Lower leg skin (tissue), 4 donors: ENCODE measurements around the gene RNF149. TPM values are rescaled to one million over a fixed set of nuclear protein-coding genes. Genes with fewer than 3 reads are reported as not detected.
"Not testable (repeated sequence)": the region's sequence is repeated elsewhere in the genome, so short reads cannot be mapped to it uniquely, and the experiment has no call there.

Source experiments
- DNase-seq, 2 donors: peaks; one replicate each; pipeline ENCODE4 v3.0.0-alpha.2; 2019; ENCODE audit warnings: low spot score in 2 of 2
- H3K4me3 ChIP-seq: fragments of 200-600 bp; sonication (generic); 2 replicates; pipeline ENCODE4 v1.5.1; 2017; ENCODE audit warnings: mild to moderate bottlenecking, low read depth; ENCODE audit not compliant: poor library complexity, severe bottlenecking
- CTCF ChIP-seq, 3 donors: fragments of 450-650 bp; IDR thresholded peaks; one replicate each; pipeline ENCODE4 v1.5.1; 2016; ENCODE audit warnings: antibody characterized with exemption in 3 of 3, mild to moderate bottlenecking in 3 of 3, moderate library complexity in 2 of 3
- POLR2A ChIP-seq, 2 donors: fragments of 450-650 bp; IDR thresholded peaks; one replicate each; pipeline ENCODE4 v1.6.1; 2016 to 2017; ENCODE audit warnings: antibody characterized with exemption in 2 of 2, mild to moderate bottlenecking in 1 of 2, moderate library complexity in 1 of 2
- WGBS, 2 donors: methylation state at CpG; one replicate each; pipeline ENCODE4 v1.1.5; 2018; 5-methylcytosine and 5-hydroxymethylcytosine counted together
- intact Hi-C: fragments of 100-400 bp; cut with DNase I; formaldehyde crosslinking; loops from one replicate; pipeline ENCODE4 v1.15.0; 2023; ENCODE audit warnings: low total_unique reads
- total RNA-seq, 4 donors: library from RNA; depleted of rRNA; stranded (reverse); fragments of >200 nt; gene quantifications; one replicate each; pipeline ENCODE4 v1.1.0, GENCODE V29; 2016

RNF149 gene
- total RNA-seq, 4 donors from 2014 or later: 59.8 to 120 (median 77.7) TPM

- intact Hi-C loops: no loop called here
- TF ChIP-seq CTCF (IDR thresholded peaks at IDR 0.05) (no peak), POLR2A (IDR thresholded peaks at IDR 0.05) (no peak)
- peak in 1 of 2 donors; percentile 54 for DNase-seq
- 89 to 90% methylated on average over 21 of the region's 21 CpGs for WGBS, 2 donors
- H3K4me3 ChIP-seq: no peak overlapping the region
Measured at GRCh38 chr2:101354420-101355311, 46.2 kb upstream of the RNF149 start.

GRCh38 chr2:101352631-101353030 lies 44.1 kb upstream of the RNF149 start:
- peak in 1 of 2 donors; percentile 54 for DNase-seq
- H3K4me3 ChIP-seq, intact Hi-C loops: not testable (repeated sequence)
- 91 to 93% methylated on average over 4 of the region's 4 CpGs for WGBS, 2 donors

- no peak for TF ChIP-seq POLR2A (IDR thresholded peaks at IDR 0.05)
- TF ChIP-seq CTCF (IDR thresholded peaks at IDR 0.05): no peak
- peak in 1 of 2 donors; percentile 54 for DNase-seq
- intact Hi-C loops: no loop called here
- WGBS, 2 donors: 84 to 88% methylated on average over 7 of the region's 7 CpGs
- no peak overlapping the region for H3K4me3 ChIP-seq
Measured at GRCh38 chr2:101351207-101351606, 42.7 kb upstream of the RNF149 start.

- WGBS, 2 donors: 69 to 74% methylated on average over 7 of the region's 7 CpGs
- TF ChIP-seq CTCF (IDR thresholded peaks at IDR 0.05) (no peak), POLR2A (IDR thresholded peaks at IDR 0.05) (no peak)
- intact Hi-C loops: loop anchor here (10.0 kb wide), 1 partner anchor 1105 kb away; no protein-coding TSS in a partner anchor
- H3K4me3 ChIP-seq: no peak overlapping the region
- no peak for DNase-seq
Measured at GRCh38 chr2:101349893-101350662, 41.6 kb upstream of the RNF149 start.

GRCh38 chr2:101348883-101349282 lies 40.4 kb upstream of the RNF149 start:
- no peak for DNase-seq
- no peak for TF ChIP-seq POLR2A (IDR thresholded peaks at IDR 0.05)
- intact Hi-C loops: loop anchor here (10.0 kb wide), 1 partner anchor 1106 kb away; no protein-coding TSS in a partner anchor
- no peak overlapping the region for H3K4me3 ChIP-seq
- 80 to 86% methylated on average over 1 of the region's 1 CpG for WGBS, 2 donors

GRCh38 chr2:101346909-101347308 lies 38.4 kb upstream of the RNF149 start:
- 98 to 99% methylated on average over 3 of the region's 3 CpGs for WGBS, 2 donors

More at GRCh38 chr2:101346909-101347308, 38.4 kb upstream of the RNF149 start:
- no peak overlapping the region for H3K4me3 ChIP-seq
- intact Hi-C loops: loop anchor here (10.0 kb wide), 1 partner anchor 1108 kb away; no protein-coding TSS in a partner anchor
- TF ChIP-seq CTCF (IDR thresholded peaks at IDR 0.05) (no peak), POLR2A (IDR thresholded peaks at IDR 0.05) (no peak)
- DNase-seq: no peak
